Endothelial cell of umbilical vein (primary cell): ENCODE results near the gene SPATA1. TPM values are rescaled to one million over a fixed set of nuclear protein-coding genes. Genes with fewer than 3 reads are reported as not detected.

Source experiments
- BruUV-seq: library from RNA; stranded (reverse); fragments of 400-500 nt; replicated peaks from 2 replicates; lab custom pipeline; 2021; lab: Mats Ljungman, UMichigan
- CTCF ChIA-PET: fragments of 300-600, 350-600 bp; sonication (Branson Sonifier 250); formaldehyde crosslinking; loops from one replicate; lab custom pipeline; 2021; ENCODE audit warnings: antibody characterized with exemption, inconsistent platforms; lab: Charles Lee
- POLR2A ChIA-PET: fragments of 300-600, 350-600 bp; sonication (Branson Sonifier 250); formaldehyde crosslinking; loops from one replicate; lab custom pipeline; 2021; ENCODE audit warnings: antibody characterized with exemption, inconsistent platforms; lab: Charles Lee
- DNase-seq: peaks from one replicate; pipeline ENCODE4 v3.0.0-alpha.2; 2011; ENCODE audit warnings: low read depth, low spot score
- FAIRE-seq: peaks from 2 replicates; lab custom pipeline; 2011; peaks lifted over from hg19 to GRCh38; lab: Jason Lieb, UNC
- H2AFZ ChIP-seq: 2 replicates; pipeline ENCODE4 v1.6.0; 2012; ENCODE audit warnings: low read depth, low read length, control low read depth, inconsistent platforms
- H3K27ac ChIP-seq: 2 replicates; pipeline ENCODE4 v1.5.1; 2011; ENCODE audit warnings: low read depth, mild to moderate bottlenecking, control low read depth, low read length, moderate library complexity; ENCODE audit not compliant: insufficient read depth
- H3K27me3 ChIP-seq, 2 experiments: 2 replicates each; pipeline versions ENCODE4 v1.6.0 to v1.6.1; 2011; ENCODE audit warnings: low read length in 2 of 2, mixed read lengths in 1 of 2; ENCODE audit not compliant: control insufficient read depth in 2 of 2, insufficient read depth in 2 of 2
- H3K36me3 ChIP-seq, 2 experiments: 2 replicates in 1 of 2; 3 replicates in 1 of 2; pipeline ENCODE4 v1.5.1; 2011; ENCODE audit warnings: low read length in 2 of 2, mild to moderate bottlenecking in 1 of 2, moderate library complexity in 1 of 2; ENCODE audit not compliant: control insufficient read depth in 2 of 2, insufficient read depth in 2 of 2; ENCODE audit errors: extremely low read depth in 1 of 2
- H3K4me1 ChIP-seq: 3 replicates; pipeline ENCODE4 v1.5.1; 2011; ENCODE audit warnings: mild to moderate bottlenecking, low read length; ENCODE audit not compliant: control insufficient read depth, insufficient read depth; ENCODE audit errors: extremely low read depth
- H3K4me2 ChIP-seq: 2 replicates; pipeline ENCODE4 v1.6.1; 2011; ENCODE audit warnings: low read length, control low read depth, mixed read lengths; ENCODE audit not compliant: insufficient read depth
- H3K4me3 ChIP-seq, 3 experiments: fragments of 200-600 bp in 1 of 3; sonication (generic), shearing (Covaris generic) in 1 of 3; replicated peaks in 1 of 3; 2 replicates each; pipeline ENCODE4 v1.5.1; 2011 to 2016; ENCODE audit warnings: control low read depth in 3 of 3, low read length in 3 of 3, mild to moderate bottlenecking in 2 of 3, inconsistent platforms in 1 of 3, low read depth in 1 of 3, moderate library complexity in 1 of 3; ENCODE audit not compliant: insufficient read depth in 1 of 3
- H3K79me2 ChIP-seq: 2 replicates; pipeline ENCODE4 v1.6.0; 2012; ENCODE audit warnings: low read length, inconsistent platforms; ENCODE audit not compliant: control insufficient read depth, insufficient read depth
- H3K9ac ChIP-seq: replicated peaks from 2 replicates; pipeline ENCODE3; 2011; ENCODE audit warnings: low read length, control low read depth; ENCODE audit not compliant: insufficient read depth; ENCODE audit errors: extremely low read depth
- H3K9me1 ChIP-seq: replicated peaks from 3 replicates; pipeline ENCODE4 v1.6.0; 2011; ENCODE audit warnings: mild to moderate bottlenecking, low read length; ENCODE audit not compliant: control insufficient read depth, insufficient read depth; ENCODE audit errors: extremely low read depth
- H3K9me3 ChIP-seq: replicated peaks from 2 replicates; pipeline ENCODE4 v1.5.1; 2012; ENCODE audit warnings: low read length, inconsistent platforms; ENCODE audit not compliant: control insufficient read depth, insufficient read depth
- H4K20me1 ChIP-seq: replicated peaks from 2 replicates; pipeline ENCODE3; 2011; ENCODE audit warnings: mild to moderate bottlenecking, low read length; ENCODE audit not compliant: control insufficient read depth, insufficient read depth; ENCODE audit errors: extremely low read depth
- EZH2 ChIP-seq: IDR thresholded peaks from 2 replicates; pipeline ENCODE4 v1.6.1; 2012; ENCODE audit warnings: borderline replicate concordance, low read depth, mild to moderate bottlenecking, moderate library complexity, low read length, inconsistent platforms; ENCODE audit not compliant: severe bottlenecking
- FOS ChIP-seq: IDR thresholded peaks from 2 replicates; pipeline ENCODE4 v1.6.1; 2011; ENCODE audit warnings: mild to moderate bottlenecking, low read length, moderate library complexity, borderline replicate concordance; ENCODE audit not compliant: insufficient read depth
- GATA2 ChIP-seq: IDR thresholded peaks from 2 replicates; pipeline ENCODE4 v1.7.0; 2011; ENCODE audit warnings: low read depth, mild to moderate bottlenecking, moderate library complexity, mixed read lengths, low read length; ENCODE audit not compliant: insufficient read length, insufficient read depth
- JUN ChIP-seq: IDR thresholded peaks from 2 replicates; pipeline ENCODE4 v1.6.1; 2011; ENCODE audit warnings: borderline replicate concordance, low read depth; ENCODE audit not compliant: insufficient read length, insufficient read depth
- MYC ChIP-seq: IDR thresholded peaks from one replicate; pipeline ENCODE4 v1.6.1; 2011; ENCODE audit warnings: mild to moderate bottlenecking, low read depth, low read length
- POLR2A ChIP-seq: IDR thresholded peaks from 2 replicates; pipeline ENCODE4 v1.6.1; 2012; ENCODE audit warnings: low read depth, mild to moderate bottlenecking, control low read depth, low read length
- POLR2AphosphoS5 ChIP-seq: IDR thresholded peaks from 2 replicates; pipeline ENCODE4 v1.6.1; 2012; ENCODE audit warnings: low read depth, mild to moderate bottlenecking, control low read depth, low read length, moderate library complexity; ENCODE audit not compliant: insufficient read depth
- dilution Hi-C: fragments of 300-500 bp; cut with MboI; formaldehyde crosslinking; loops from one replicate; pipeline ENCODE4 v1.15.0; 2019; ENCODE audit warnings: low sequenced_read_pairs; ENCODE audit not compliant: extremely low pct_ligation_motif_present
- intact Hi-C: fragments of 100-400 bp; cut with micrococcal nuclease; formaldehyde crosslinking; loops from one replicate; pipeline ENCODE4 v1.10.0; 2022
- polyA plus RNA-seq, 4 experiments: library from polyadenylated mRNA; depleted of rRNA in 3 of 4; stranded (reverse) in 3 of 4; unstranded in 1 of 4; fragments of >200 nt; gene quantifications; 2 replicates each; pipeline versions ENCODE4 v1.2.1 to v1.2.3, GENCODE V29; 2011 to 2012; ENCODE audit warnings: missing spikeins in 1 of 4
- total RNA-seq: library from RNA; stranded (reverse); gene quantifications from 2 replicates; pipeline ENCODE4 v1.2.3, GENCODE V29; 2021
- TF ChIP-seq, protein P1 (sequence below), 2 donors: IDR thresholded peaks; 1 replicate in 1 of 2; 2 replicates in 1 of 2; pipeline ENCODE4 v1.5.1; 2011; ENCODE audit warnings: low read length in 2 of 2, mild to moderate bottlenecking in 2 of 2, moderate library complexity in 2 of 2, control low read depth in 1 of 2, inconsistent platforms in 1 of 2, low read depth in 1 of 2; ENCODE audit not compliant: insufficient read depth in 1 of 2; ENCODE audit errors: extremely low read depth in 1 of 2
- TF ChIP-seq, protein P2 (sequence below): IDR thresholded peaks from 2 replicates; pipeline ENCODE4 v1.6.1; 2011; ENCODE audit not compliant: insufficient read depth, insufficient read length

Gene SPATA1
- total and polyA plus RNA-seq, 2 donors (not counting 3 experiments of a cell fraction or from before 2014, with no cell fraction given) = 1.7 to 1.8 TPM

DNA sequence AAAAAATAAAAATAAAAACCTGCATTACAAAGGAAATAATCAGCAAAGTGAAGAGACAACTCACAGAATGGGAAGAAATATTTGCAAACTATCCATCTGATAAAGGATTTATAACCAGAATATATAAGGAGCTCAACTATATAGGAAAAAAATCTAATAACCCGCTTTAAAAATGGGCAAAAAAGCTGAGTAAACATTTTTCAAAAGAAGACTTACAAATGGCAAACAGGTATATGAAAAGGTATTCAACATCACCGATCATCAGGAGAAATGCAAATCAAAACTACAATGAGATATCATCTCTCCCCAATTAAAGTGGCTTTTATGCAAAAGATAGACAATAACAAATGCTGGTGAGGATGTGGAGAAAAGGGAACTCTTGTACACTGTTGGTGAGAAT is 4.0 kb downstream of the SPATA1 start:
- Histone ChIP-seq H3K79me2 (peaks cover 6% of the 10 kb centered on the region), H3K27ac (no peak overlapping the region), H3K27me3 (no peaks in the 10 kb centered on the region), H3K4me1 (peaks cover 5% of the 10 kb centered on the region), H3K9ac (no peak overlapping the region), H3K36me3 (no peaks in the 10 kb centered on the region), H2AFZ (no peak overlapping the region), H3K9me1 (no peaks in the 10 kb centered on the region), H4K20me1 (no peaks in the 10 kb centered on the region), H3K4me3 (no peak overlapping the region), H3K9me3 (no peaks in the 10 kb centered on the region), H3K4me2 (no peak overlapping the region)
- dilution Hi-C loops (no loop called here), intact Hi-C loops (no loop called here)
- CTCF ChIA-PET = interaction anchor here (0.7 to 0.9 kb wide), 2 partner anchors 109 to 369 kb away, joined by 3 read pairs; no protein-coding TSS in a partner anchor
- TF ChIP-seq, protein P1, sequence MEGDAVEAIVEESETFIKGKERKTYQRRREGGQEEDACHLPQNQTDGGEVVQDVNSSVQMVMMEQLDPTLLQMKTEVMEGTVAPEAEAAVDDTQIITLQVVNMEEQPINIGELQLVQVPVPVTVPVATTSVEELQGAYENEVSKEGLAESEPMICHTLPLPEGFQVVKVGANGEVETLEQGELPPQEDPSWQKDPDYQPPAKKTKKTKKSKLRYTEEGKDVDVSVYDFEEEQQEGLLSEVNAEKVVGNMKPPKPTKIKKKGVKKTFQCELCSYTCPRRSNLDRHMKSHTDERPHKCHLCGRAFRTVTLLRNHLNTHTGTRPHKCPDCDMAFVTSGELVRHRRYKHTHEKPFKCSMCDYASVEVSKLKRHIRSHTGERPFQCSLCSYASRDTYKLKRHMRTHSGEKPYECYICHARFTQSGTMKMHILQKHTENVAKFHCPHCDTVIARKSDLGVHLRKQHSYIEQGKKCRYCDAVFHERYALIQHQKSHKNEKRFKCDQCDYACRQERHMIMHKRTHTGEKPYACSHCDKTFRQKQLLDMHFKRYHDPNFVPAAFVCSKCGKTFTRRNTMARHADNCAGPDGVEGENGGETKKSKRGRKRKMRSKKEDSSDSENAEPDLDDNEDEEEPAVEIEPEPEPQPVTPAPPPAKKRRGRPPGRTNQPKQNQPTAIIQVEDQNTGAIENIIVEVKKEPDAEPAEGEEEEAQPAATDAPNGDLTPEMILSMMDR (IDR thresholded peaks at IDR 0.05; ENCODE audit: extremely low read depth in 1 of 2, insufficient read depth in 1 of 2, low read depth in 1 of 2, low read length in 2 of 2) = no peak
- TF ChIP-seq JUN = no peak
- TF ChIP-seq, protein P2, sequence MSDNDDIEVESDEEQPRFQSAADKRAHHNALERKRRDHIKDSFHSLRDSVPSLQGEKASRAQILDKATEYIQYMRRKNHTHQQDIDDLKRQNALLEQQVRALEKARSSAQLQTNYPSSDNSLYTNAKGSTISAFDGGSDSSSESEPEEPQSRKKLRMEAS = no peak
- DNase-seq (no peak), FAIRE-seq (no peak)
- POLR2A ChIA-PET = no interaction called here
- BruUV-seq = no TSS peak

DNA sequence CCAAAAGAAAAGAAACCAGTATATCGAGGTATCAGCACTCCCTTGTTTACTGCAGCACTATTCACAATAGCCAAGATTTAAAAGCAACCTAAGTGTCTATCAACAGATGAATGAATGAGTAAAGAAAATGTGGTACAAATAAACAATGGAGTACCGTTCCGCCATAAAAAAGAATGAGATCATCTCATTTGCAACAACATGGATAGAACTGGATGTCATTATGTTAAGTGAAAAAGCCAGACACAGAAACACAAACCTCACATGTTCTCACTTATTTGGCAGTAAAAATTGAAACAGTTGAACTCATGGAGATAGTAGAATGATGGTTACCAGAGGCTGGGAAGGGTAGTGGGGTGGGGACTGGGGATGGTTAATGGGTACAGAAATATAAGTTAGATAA is 4.5 kb downstream of the SPATA1 start:
- H3K27ac ChIP-seq = no peak overlapping the region
- H3K27me3 ChIP-seq = no peaks in the 10 kb centered on the region
- no peak overlapping the region for H3K4me2 ChIP-seq
- H3K9me3 ChIP-seq = no peaks in the 10 kb centered on the region
- H3K4me1 ChIP-seq = peaks cover 5% of the 10 kb centered on the region
- TF ChIP-seq MYC (no peak), POLR2A (no peak), EZH2 (no peak), FOS (no peak), GATA2 (no peak), POLR2AphosphoS5 (no peak), JUN (no peak)
- TF ChIP-seq, protein P1 (IDR thresholded peaks at IDR 0.05; ENCODE audit: extremely low read depth in 1 of 2, insufficient read depth in 1 of 2, low read depth in 1 of 2, low read length in 2 of 2) = no peak
- TF ChIP-seq, protein P2 = no peak
- no peak overlapping the region for H3K9ac ChIP-seq
- BruUV-seq = no TSS peak
- ChIA-PET POLR2A (no interaction called here), CTCF (interaction anchor here (0.7 to 0.9 kb wide), 2 partner anchors 109 to 369 kb away, joined by 3 read pairs; no protein-coding TSS in a partner anchor)
- FAIRE-seq (no peak), DNase-seq (no peak)
- H3K9me1 ChIP-seq = no peaks in the 10 kb centered on the region
- no peaks in the 10 kb centered on the region for H4K20me1 ChIP-seq
- no peaks in the 10 kb centered on the region for H3K36me3 ChIP-seq
- H3K79me2 ChIP-seq = peaks cover under 1% of the 10 kb centered on the region
- no peak overlapping the region for H3K4me3 ChIP-seq
- intact Hi-C loops = no loop called here
- dilution Hi-C loops = no loop called here
- H2AFZ ChIP-seq = no peak overlapping the region
